Adrenal gland (tissue), 12 donors: ENCODE measurements around the gene DCP2. TPM values are rescaled to one million over a fixed set of nuclear protein-coding genes. Genes with fewer than 3 reads are reported as not detected.

Source experiments
- DNase-seq, 7 donors: peaks; one replicate each; pipeline ENCODE4 v3.0.0-alpha.2; 2019 to 2020
- H3K27ac ChIP-seq, 5 donors: fragments of 200-600 bp; sonication (generic) in 4 of 5; 1 replicate in 3 of 5; 2 replicates in 2 of 5; pipeline versions ENCODE4 v1.5.1 to v1.8.0; 2016 to 2020; ENCODE audit warnings: mild to moderate bottlenecking in 1 of 5
- H3K27me3 ChIP-seq: fragments of 200-600 bp; 2 replicates; pipeline ENCODE4 v1.8.0; 2021
- H3K36me3 ChIP-seq, 2 donors: fragments of 200-600 bp; replicated peaks in 1 of 2; 1 replicate in 1 of 2; 2 replicates in 1 of 2; pipeline versions ENCODE4 v1.5.1 to v1.8.0; 2018 to 2022
- H3K4me1 ChIP-seq, 2 donors: fragments of 200-600 bp; replicated peaks in 1 of 2; 1 replicate in 1 of 2; 2 replicates in 1 of 2; pipeline versions ENCODE4 v1.5.1 to v1.8.0; 2018 to 2021
- H3K4me3 ChIP-seq, 4 donors: fragments of 200-600 bp; sonication (generic) in 3 of 4; one replicate each; pipeline ENCODE4 v1.5.1; 2016 to 2018
- H3K9me3 ChIP-seq, 3 donors: fragments of 200-600 bp; sonication (generic) in 1 of 3; replicated peaks in 1 of 3; 1 replicate in 2 of 3; 2 replicates in 1 of 3; pipeline versions ENCODE4 v1.5.1 to v1.8.0; 2016 to 2021
- POLR2A ChIP-seq, 2 donors: fragments of 450-650 bp; IDR thresholded peaks; one replicate each; pipeline ENCODE4 v1.6.1; 2017; ENCODE audit warnings: antibody characterized with exemption in 2 of 2, mild to moderate bottlenecking in 2 of 2, moderate library complexity in 1 of 2
- WGBS, 4 donors: extraction: QIAGEN DNeasy Blood & Tissue Kit in 2 of 4; methylation state at CpG; one replicate each; pipeline versions ENCODE4 v1.1.5 to v1.1.7; 2013 to 2017; 5-methylcytosine and 5-hydroxymethylcytosine counted together
- intact Hi-C, 2 donors: fragments of 100-400 bp; cut with DNase I; formaldehyde crosslinking; loops; one replicate each; pipeline versions ENCODE4 v1.14.1 to v1.15.0; 2022 to 2023
- polyA plus RNA-seq, 3 donors: library from polyadenylated mRNA; stranded (reverse); fragments of 200-250 nt in 2 of 3; fragments of 350-450 nt in 1 of 3; fragmentation: Illumina TruSeq in 1 of 3; extraction: RNeasy Lipid Tissue Mini Kit (QIAGEN cat#74804) in 1 of 3; gene quantifications; one replicate each; pipeline ENCODE4 v1.2.3, GENCODE V29; 2013 to 2014
- total RNA-seq, 9 donors: library from RNA; depleted of rRNA in 4 of 9; stranded (reverse); fragments of >200 nt in 4 of 9; fragments of 120-200 nt in 1 of 9; fragmentation: NEBNext Ultra II Directional in 1 of 9; extraction: Animal tissue kit (Norgen Biotek cat#: 25700) in 1 of 9; gene quantifications; one replicate each; pipeline versions ENCODE4 v1.1.0 to v1.2.4, GENCODE V29; 2013 to 2023
- TF ChIP-seq, protein P1 (sequence below), 6 experiments: fragments of 450-650 bp in 4 of 6; fragments of 200-600 bp in 2 of 6; sonication (generic) in 1 of 6; IDR thresholded peaks; 1 replicate in 5 of 6; 2 replicates in 1 of 6; pipeline versions ENCODE4 v1.5.1 to v1.8.0; 2016 to 2021; ENCODE audit warnings: antibody characterized with exemption in 6 of 6, mild to moderate bottlenecking in 2 of 6, moderate library complexity in 1 of 6
- donor health status: healthy with polysubstance abuse.
- donor health status: Bipolar disorder and iron deficiency.
- donor health status: DM: yes; HTN: yes; CAD: no.
- donor health status: DM: no; HTN: no; CAD: no.
- donor health status: DM: no; HTN: no; CAD: no.
- donor health status: DM: yes; HTN: yes; CAD: no.

DCP2 gene
- total and polyA plus RNA-seq, 12 donors: 7.0 to 66.4 (median 39.6) TPM

GRCh38 chr5:112974901-112975300 is 1.7 kb upstream of the DCP2 start:
- DNase-seq: no peak
- H3K36me3 ChIP-seq: no peaks in the 10 kb centered on the region
- 80 to 92% (median 86%) methylated on average over 1 of the region's 1 CpG for WGBS, 4 donors
- H3K4me3 ChIP-seq: no peak overlapping the region
- TF ChIP-seq, protein P1, sequence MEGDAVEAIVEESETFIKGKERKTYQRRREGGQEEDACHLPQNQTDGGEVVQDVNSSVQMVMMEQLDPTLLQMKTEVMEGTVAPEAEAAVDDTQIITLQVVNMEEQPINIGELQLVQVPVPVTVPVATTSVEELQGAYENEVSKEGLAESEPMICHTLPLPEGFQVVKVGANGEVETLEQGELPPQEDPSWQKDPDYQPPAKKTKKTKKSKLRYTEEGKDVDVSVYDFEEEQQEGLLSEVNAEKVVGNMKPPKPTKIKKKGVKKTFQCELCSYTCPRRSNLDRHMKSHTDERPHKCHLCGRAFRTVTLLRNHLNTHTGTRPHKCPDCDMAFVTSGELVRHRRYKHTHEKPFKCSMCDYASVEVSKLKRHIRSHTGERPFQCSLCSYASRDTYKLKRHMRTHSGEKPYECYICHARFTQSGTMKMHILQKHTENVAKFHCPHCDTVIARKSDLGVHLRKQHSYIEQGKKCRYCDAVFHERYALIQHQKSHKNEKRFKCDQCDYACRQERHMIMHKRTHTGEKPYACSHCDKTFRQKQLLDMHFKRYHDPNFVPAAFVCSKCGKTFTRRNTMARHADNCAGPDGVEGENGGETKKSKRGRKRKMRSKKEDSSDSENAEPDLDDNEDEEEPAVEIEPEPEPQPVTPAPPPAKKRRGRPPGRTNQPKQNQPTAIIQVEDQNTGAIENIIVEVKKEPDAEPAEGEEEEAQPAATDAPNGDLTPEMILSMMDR (IDR thresholded peaks at IDR 0.05): no peak
- TF ChIP-seq POLR2A (IDR thresholded peaks at IDR 0.05): no peak
- H3K27me3 ChIP-seq: no peaks in the 10 kb centered on the region
- intact Hi-C loops: no loop called here
- peaks cover 10 to 24% of the 10 kb centered on the region in 2 donors for H3K4me1 ChIP-seq
- H3K9me3 ChIP-seq: no peaks in the 10 kb centered on the region
- H3K27ac ChIP-seq: no peak overlapping the region

GRCh38 chr5:112975721-112976431 is 722 bp upstream of the DCP2 start:
- intact Hi-C loops: no loop called here
- DNase-seq: no peak
- Histone ChIP-seq H3K27ac (peak overlapping the region in 4 of 5 donors; percentile 86 to 94 (median 89)), H3K36me3 (no peaks in the 10 kb centered on the region), H3K4me3 (peak overlapping the region in 2 of 4 donors; percentile 71 to 93), H3K9me3 (no peaks in the 10 kb centered on the region), H3K4me1 (peaks cover 10 to 29% of the 10 kb centered on the region in 2 donors), H3K27me3 (no peaks in the 10 kb centered on the region)
- 27 to 34% (median 31%) methylated on average over 10 to 11 of the region's 11 CpGs for WGBS, 4 donors
- TF ChIP-seq POLR2A (IDR thresholded peaks at IDR 0.05): no peak
- TF ChIP-seq, protein P1 (IDR thresholded peaks at IDR 0.05): no peak

GRCh38 chr5:112977440-112977861 is 853 bp downstream of the DCP2 start:
- DNase-seq: no peak
- intact Hi-C loops: no loop called here
- 0 to 1% (median 0%) methylated on average over 16 of the region's 16 CpGs for WGBS, 4 donors
- Histone ChIP-seq H3K27me3 (no peaks in the 10 kb centered on the region), H3K27ac (peak overlapping the region; percentile 63 to 94 (median 86)), H3K4me3 (peak overlapping the region; percentile 68 to 93 (median 82)), H3K4me1 (peaks cover 10 to 29% of the 10 kb centered on the region in 2 donors), H3K9me3 (no peaks in the 10 kb centered on the region), H3K36me3 (no peaks in the 10 kb centered on the region)
- TF ChIP-seq, protein P1 (IDR thresholded peaks at IDR 0.05): no peak
- TF ChIP-seq POLR2A (IDR thresholded peaks at IDR 0.05): no peak

DNA sequence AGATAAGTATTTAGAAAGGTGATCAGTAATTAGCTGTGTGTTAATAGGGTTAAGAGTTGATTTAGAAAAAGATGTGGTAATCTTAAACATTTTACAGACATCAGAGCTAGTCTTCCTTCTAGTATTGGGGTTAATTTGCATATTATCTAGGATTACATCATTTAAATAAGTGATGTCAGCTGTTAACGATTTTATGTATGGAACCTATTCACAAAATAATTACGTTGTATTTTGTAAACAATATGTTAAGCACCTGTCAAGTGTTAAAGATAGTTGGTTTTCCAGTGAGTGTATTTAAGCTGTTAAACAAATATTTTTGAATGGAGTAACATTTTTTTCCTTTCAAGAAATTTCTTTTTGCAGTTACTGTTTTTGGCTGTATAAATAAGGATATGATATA is 2.2 kb downstream of the DCP2 start:
- intact Hi-C loops: no loop called here
- Histone ChIP-seq H3K27me3 (no peaks in the 10 kb centered on the region), H3K36me3 (no peaks in the 10 kb centered on the region), H3K27ac (no peak overlapping the region), H3K4me1 (peaks cover 10 to 29% of the 10 kb centered on the region in 2 donors), H3K4me3 (peak overlapping the region in 1 of 4 donors; percentile 71), H3K9me3 (no peaks in the 10 kb centered on the region)
- 22 to 38% (median 30%) methylated on average over 2 of the region's 2 CpGs for WGBS, 4 donors
- DNase-seq: no peak
- no peak for TF ChIP-seq POLR2A (IDR thresholded peaks at IDR 0.05)
- TF ChIP-seq, protein P1 (IDR thresholded peaks at IDR 0.05): no peak
